DMS114 treated with DMSO at 0.1 percent for 48 hours (cell line): Measurements from ENCODE around the gene HOTAIR.

Source experiments
- DNase-seq: peaks from one replicate; lab custom pipeline; 2025; ENCODE audit not compliant: unreplicated experiment; lab: John Stamatoyannopoulos, UW

HOTAIR gene

DNA sequence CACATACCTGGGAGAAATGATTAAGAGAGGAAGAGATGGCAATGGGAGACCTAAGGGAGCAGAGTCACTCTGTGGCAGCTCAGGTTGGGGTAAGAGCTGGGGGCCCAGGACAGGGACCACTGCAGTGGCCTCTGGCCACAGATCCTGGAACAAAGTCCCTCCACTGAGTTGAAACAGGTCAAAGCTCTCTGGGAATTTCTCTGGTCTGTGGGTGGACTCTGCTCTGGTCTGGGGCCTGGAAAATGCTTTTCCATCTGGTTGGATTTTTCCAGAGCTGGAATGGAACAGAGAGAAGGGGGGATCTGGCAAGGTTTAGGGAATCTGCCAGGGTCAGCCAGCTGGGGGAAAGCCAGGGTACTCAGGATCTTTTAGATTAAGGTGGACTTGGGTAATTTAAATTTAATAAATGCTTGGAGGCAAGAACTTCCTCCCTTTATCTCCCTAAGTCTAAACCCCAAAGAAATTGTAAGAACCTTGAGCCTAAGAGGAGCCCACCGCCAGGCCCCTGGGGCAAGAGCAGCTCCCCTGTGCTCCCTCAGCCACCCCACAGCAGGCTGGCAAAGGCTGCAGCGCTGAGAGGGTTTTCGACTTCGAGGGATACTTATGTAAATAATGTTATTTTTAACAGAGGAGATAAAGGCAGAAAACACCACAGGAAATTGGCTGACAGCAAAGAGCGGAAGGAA, 13.9 kb upstream of the HOTAIR start:
- DNase-seq: no peak

DNA sequence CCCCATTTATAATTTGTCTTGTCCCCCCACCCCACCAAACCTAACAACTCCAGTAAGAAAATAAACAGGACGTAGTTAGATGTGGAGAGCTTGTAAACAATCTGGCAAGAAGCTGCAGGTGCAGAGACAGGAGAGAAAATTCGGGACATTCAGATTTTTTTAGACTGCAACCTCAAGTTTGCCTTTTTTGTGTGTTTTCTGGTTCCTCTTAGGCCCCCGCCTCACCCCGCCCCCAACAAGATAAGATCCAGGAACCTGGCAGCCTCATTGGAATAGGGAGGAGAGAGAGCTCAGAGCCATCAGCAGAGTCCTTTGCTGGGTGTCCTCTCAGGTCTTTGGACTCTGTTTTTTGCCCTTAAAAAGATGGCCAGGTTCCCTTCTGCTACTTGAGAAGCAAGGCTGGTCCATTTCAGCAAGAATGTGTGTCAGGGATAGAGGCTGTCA, 13.1 kb upstream of the HOTAIR start:
- DNase-seq: no peak

DNA sequence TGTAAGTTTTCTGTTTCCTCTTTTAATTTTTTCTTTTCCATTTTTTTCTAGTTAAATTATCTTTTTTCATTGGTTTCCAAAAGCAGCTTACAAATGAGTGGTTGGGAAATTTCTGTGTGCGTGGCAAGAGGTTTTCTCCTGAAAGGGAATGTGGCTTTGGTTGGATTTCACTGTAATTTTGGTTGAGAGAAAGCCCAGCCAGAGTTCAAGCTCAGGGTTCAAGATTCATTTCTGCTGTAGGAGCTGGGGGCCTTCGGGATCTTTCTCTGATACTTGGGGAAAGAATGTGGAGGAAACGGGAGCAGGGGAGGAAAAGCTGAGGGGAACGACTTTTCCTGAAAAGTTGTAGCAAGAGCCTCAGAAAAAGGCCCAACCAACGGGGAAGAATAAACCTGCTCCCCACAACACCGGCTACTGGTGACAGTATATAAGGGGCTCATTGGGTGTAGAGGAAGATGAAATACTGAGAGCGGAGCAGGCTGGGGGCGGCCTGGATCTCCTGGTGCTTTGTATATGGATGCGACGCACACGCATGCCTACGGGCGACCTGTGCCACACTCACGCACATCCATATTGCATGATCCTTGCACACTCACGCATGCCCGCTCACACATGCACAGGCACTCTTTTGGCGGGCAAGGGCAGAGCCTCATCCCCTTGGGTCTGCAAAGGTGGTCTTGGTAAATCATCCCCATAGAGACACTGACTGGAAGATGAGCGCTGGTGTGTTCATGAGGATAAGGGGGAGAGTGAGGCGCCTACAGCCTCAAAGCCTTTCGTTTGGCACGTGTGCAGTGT, 12.1 kb upstream of the HOTAIR start:
- no peak for DNase-seq

DNA sequence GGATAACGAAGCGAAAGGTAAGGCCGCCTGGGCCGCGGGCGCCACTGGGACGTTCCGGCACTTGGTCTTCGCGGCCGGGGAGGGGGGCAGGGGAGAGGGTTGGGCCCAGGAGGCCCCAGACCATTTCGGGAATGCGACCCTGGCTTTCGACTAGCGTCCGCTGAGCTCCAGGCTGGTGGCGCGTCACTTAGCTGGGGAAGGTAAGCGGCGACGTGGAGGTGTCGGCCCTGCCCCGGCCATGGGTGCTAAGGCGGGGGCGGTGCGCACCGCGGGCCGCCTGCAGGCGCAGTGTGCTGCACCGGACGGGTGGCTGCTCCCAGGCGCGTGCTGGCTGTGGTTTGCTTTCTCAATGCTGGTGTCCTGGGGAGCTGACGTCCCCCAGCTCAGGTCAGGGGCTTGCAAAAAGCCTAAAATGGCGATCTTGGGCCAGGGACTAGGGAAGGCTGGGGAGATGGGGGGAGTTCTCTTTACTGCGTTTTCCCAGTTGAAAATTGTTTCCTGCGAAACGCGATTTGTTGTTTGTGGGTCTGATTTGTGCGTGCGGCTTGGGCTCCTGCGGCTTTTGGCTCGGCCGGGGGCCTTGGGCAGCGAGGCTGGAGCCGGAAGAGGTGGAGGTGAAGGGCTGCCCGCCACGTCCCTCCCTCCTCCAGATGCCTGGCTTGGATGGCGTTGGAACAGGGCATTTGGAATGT, 11.4 kb upstream of the HOTAIR start:
- no peak for DNase-seq

DNA sequence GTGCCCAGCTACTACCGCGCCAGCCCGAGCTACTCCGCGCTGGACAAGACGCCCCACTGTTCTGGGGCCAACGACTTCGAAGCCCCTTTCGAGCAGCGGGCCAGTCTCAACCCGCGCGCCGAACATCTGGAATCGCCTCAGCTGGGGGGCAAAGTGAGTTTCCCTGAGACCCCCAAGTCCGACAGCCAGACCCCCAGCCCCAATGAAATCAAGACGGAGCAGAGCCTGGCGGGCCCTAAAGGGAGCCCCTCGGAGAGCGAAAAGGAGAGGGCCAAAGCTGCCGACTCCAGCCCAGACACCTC, 10.9 kb upstream of the HOTAIR start:
- DNase-seq: no peak

DNA sequence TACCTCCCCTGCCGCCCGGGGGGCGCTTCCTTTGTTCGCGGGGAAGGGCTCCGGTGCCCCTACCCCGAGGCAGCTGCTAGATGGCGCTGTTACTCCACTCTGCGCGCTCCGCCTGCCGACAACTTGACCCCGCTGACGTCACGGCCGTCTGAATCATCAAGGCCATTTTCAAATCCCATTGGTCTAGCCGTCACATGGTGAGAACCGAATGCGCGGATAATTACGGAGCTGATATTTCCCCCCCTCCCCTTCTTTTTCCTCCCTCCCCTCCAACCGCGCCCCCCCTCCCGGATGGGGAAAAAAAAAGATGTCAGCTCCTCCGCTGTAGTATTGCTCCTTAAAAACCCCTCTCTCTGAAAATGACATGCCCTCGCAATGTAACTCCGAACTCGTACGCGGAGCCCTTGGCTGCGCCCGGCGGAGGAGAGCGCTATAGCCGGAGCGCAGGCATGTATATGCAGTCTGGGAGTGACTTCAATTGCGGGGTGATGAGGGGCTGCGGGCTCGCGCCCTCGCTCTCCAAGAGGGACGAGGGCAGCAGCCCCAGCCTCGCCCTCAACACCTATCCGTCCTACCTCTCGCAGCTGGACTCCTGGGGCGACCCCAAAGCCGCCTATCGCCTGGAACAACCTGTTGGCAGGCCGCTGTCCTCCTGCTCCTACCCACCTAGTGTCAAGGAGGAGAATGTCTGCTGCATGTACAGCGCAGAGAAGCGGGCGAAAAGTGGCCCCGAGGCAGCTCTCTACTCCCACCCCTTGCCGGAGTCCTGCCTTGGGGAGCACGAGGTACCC, 10.3 kb upstream of the HOTAIR start, which contains the start of gene HOXC10:
Gene HOXC10, plus strand, starts transcription at position 246 of the 791 bp plus-strand sequence. Its CDS starts 114 bp downstream, at position 360.
- DNase-seq: peak; percentile 95

DNA sequence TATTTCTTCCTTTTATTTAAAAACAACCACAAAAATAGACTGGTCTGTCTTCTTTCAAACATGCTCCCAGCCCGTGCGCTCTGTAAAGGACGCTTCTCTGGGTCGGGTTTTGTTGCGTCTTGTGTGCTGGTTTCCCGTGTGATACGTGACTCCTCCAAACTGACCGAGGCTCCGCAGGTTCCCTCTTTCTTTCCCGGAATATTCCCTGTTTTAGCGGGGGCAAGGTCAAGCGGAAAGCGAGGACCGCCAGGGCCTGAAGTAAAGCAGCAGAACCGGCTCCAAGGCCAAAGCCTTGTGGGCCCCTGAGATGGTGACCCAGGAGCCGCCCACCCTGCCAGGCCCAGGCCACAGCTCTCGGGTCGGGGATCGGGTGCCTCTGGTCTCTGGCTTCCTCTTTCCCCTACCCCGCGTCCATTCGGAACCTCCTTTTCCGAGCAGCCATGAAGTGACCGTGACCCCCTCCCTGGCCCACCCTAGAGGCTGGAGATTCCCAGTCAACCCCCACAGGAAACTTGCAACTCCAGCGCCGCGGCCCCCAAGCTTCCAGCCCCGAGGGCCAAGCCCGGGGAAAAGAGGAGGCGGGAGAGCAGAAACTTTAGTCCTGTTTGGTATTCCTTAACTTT, 9.3 kb upstream of the HOTAIR start:
- no peak for DNase-seq

DNA sequence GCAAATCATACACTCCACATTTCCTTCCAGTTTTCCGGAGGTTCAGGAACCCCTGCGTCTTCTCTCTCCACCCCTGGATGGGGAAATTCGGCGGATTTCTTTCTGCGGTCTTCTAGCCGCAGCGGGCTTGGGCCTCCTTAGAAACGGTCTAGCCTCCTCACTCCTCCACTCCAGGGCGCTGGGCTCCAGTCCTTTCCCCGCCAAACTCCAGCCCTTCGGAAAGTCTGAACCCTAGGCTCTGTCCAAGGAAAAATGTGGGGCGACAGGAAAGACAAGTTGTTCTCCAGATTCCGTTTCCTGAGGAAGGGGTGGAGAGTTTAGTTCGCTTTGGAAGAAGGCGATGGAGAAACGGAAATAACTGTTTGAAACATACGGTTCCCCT, 8.8 kb upstream of the HOTAIR start:
- DNase-seq: no peak

DNA sequence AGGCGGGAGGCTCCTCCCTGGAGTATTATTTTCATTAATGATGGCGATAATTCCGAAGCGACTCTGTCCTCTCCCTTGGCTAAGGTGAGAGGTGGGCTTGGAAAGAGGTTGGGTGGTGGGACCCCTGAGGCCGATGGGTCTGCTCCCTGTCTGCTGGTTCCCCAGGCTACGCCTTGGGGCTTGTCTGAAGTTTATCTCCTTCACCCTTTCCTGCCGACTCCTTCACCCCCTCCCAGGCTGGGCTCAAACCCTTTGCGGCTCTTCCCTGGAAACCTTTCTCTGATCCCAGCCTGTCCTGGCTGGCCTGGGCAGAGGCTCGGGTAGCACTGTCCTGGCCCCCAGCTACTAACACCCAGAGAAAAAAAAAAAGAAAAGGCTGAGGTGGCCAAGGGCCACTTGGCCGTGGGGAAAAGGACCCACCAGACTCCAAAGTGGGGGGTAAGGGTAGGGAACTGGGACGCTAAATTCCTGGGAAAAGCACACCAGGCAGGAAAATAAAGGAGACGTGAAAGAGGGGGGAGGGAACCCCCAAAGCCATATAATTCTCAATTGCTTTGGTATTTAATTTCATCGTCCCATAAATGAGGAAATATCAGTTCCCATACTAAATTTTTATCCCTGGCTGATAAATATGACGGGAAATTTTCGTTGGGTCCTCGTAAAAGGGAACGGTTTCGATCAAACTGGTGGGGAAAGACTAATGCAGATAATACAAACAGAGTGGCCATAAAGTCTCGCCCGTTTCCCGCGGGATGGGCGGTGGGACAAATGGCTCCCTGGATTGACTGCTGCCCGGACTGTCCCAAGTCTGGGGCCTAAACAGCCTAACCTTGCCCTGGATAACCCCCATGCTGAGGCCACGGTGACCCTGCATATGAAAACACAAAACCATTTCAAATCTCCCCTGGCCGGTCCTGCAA, 8.2 kb upstream of the HOTAIR start:
- DNase-seq: no peak

DNA sequence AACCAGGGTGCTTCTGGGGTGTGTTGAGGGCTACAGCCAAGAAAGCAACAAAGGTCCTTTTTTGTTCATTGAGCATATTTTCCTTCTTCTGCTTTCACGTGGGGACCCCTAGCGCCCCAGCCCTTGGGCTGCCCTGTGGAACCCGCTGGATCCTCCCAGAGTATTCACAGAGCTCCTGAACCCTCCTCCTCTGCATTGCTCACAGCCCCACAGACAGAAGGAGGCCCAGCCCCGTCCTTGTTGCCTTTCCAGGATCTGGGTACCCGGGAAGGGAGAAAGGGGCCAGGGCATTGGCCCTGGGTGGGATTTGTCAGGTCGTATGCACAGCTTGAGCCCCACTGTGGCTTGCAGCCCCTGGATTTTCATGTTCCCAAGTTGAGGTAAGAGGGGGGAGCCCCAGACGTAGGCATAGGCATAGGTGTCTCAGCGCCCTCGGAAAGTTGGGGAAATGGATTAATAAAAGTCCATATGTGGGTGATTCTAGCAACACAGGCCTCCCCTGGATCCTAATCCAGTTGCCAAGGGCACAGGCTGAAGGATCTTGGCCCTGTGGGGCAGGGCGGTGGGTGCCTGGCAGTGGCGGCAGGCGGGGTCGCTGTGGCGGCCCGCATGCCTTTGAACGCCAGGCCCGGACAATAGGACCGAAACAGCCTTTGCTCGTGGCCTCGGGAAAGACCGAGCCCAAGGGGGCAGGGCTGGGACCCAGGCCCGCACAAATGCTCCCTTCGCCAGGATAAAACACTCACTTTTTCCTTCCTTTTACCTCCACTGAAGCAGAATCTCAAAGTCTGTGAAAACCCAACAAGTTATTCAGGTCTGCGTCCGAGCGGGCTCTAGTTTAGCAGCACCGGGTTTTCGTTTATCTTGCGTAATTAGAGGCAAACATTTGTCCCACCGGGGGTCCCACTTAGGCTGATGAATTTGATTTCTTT, 7.1 kb upstream of the HOTAIR start:
- no peak for DNase-seq

DNA sequence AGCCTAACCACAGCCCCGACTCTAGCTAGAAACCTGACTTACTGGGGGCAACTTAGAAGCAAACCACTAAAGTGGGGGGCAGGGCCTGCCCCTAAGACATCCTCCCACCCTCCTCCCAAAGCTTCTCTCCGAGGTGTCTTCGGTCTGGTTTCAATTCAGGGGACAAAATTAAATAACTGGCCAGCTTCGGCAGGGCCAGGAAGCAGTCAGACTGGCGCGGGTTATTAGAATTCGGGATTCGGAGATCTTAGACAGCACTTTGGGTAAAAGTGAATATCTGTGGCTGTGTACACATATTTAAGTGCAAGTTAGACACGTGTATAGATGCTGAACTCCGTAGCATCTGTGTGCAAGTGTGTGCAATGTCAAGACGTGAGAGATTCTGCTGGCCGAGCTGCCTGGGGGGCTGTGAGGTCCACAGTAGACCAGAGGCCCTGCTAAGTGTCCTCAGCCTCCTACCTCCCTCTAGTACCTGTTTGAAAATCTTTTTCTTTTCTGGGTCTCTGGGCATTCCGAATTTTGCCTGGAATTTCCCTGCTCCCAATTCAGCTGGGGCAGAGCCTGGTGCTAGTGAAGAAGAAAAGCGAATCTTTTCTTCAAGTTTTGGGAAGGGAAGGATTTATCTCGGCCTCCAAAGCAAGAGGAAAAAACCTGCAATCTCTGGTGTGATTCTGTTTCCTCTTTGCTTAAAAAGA, 6.2 kb upstream of the HOTAIR start:
- DNase-seq: no peak

DNA sequence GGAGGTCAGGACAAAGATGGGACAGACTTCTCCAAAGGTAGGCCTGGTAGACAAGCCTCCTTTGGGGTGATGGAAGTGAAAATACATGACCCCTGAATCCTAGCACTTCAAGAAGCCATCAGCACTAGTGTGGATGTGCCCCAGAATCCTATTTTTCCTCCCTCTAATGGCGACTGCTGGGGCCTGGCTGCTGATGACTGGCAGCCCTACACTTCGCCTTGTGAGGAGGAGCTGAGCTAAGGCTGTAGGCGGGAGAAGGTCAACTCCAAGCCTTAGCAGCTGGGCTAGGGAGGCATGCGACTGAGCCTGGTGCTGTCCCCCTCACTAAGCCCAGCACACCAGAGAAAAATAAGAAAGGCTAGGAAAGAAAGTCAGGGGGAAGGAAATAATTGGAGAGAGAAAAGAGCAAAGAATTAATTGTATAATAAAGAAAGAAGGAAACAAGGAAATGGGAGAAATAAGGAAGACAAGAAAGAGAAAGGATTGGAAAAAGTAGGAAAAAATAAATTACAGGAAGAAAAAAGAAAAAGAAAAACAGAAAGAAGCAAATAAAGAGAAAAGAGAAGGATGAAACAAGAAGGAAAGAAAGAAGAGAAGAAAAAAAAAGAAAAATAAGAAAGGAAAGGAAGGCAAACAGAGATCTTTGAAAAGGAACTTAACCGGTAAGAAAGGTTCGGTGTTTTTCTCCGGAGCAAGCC, 5.5 kb upstream of the HOTAIR start:
- no peak for DNase-seq

DNA sequence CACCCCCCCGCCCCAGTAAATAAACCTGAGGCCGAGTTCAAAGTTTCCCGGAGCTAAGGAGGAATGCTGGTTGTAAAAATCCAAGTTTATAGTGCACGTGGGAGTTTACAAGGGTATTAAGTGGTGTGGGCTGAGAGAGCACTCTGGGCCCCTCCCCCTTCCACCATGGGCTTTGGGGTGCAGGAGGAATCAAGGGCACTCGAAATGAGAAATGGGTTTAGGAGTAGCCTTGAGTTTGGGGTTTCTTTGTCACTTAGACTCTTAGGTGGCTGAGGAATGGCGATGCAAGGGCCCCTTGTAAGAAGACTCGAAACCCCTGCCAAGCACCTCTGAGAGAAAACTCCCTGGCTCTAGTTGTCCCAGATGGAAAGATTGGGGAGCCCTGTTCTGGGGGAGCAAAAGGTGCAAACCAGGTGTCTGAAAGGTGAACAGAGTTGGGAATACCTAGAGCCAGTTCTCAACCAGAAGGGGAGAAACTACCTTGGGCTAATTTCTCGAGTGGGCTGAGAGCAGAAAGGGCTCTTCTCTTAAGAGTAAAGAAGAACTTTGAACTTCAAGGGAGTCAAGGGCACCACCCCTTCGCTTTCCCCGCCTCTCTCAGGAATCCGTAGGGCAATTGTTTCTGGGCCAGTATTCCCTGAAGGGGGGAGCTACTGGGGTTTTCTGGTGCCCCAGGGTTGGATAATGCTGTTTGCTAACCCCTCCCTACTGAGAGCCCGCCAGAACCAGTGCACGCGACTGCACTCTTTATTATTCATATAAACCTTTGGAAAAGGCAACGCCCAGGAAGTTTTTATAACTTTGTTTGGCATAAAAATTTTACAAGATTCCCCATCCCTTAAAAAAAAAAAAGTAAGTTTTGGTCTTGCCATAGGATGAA, 4.0 kb upstream of the HOTAIR start:
- DNase-seq: no peak

DNA sequence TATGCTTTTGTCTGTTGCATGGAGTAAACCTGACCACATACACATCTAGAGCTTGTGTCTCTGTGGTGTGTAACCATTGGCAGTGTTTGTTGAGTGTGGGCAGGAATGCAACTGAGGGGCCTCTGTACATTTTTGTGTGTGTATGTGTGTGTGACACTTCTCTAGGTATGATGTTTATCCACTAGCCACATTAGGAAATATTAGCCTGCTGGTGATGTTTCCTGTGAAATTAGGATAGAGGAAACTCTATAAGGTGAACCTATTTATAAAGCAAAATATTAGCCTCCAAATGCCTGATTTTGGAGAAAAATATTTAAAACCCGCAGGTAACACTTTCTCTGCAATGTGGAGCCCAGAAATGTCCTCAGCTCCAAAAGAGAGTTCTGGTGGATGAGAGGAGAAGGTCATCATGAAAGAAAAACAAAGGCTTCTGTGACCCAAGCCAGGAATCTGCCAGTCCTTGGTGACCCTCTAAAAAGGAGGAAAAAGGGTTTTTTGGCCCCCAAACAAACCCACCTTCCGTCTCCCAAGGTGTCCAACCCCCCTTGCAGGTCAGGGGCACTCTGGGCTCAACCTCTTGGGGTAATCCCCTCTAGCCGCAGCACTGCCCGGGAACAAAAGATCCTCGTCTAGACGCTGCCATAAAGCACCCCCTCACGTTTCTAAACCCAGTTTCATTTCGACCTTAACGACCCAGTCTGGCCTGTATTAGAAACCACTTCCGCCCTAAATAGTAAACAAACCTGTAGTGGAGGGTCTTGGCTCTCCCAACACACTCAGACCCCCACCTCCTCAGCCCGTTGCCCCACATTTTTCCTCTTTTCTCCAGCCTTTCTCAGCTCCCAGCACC, 3.1 kb upstream of the HOTAIR start:
- DNase-seq: no peak

DNA sequence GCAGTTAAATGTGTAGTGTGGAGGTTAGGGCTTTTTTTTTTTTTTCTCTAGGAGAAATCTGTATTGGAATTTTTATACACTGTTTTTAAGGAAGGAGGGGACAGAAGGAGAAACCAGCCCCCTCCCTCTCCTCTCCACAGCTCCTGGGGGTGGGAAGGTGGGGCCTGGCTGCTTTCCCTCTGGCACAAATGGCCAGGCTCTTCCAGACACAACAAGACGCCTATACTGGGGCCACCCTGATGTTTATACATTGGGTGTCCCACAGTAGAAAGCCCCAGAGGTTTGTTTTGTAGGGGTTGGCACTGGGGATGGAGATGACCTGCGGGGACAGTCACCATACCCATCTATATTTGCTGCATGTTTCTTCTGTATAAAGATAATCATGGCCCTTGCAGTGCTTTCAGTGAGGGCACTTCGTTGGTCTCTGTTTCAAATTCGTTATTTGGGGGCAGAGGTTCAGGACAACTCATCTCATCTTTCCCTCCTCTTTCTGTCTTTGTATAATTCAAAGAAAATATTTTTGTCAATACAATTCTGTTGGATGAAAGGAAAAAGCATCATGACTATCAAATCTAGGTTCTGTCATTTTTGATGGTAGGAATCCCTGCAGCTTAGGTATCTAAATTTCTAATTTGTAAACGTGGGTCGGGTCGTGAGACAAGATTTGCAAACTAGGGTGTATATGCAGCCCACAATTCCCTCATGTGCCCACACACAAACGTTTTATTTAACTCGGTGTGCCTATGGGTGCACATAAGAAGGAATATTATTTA, 2.3 kb upstream of the HOTAIR start:
- DNase-seq: no peak
